Activated CD4-positive, alpha-beta T cell treated with anti-CD3 and anti-CD28 coated beads, Interleukin-2, amount 10 ng/mL, durations not matched to agents 24 days and 14 days (primary cell): Measurements from ENCODE around the gene SOX11. TPM values are rescaled to one million over a fixed set of nuclear protein-coding genes. Genes with fewer than 3 reads are reported as not detected.

Source experiments
- DNase-seq: peaks from one replicate; pipeline ENCODE4 v3.0.0; 2022
- H3K27ac Mint-ChIP-seq: one replicate; pipeline ENCODE4 v1.8.0; 2022; ENCODE audit warnings: mild to moderate bottlenecking, mixed read lengths
- H3K27me3 Mint-ChIP-seq: one replicate; pipeline ENCODE4 v1.8.0; 2022; ENCODE audit warnings: mixed read lengths
- H3K36me3 Mint-ChIP-seq: one replicate; pipeline ENCODE4 v1.8.0; 2022; ENCODE audit warnings: low read depth, mild to moderate bottlenecking, mixed read lengths
- H3K4me1 Mint-ChIP-seq: one replicate; pipeline ENCODE4 v1.8.0; 2021; ENCODE audit warnings: mixed read lengths
- H3K4me3 Mint-ChIP-seq: one replicate; pipeline ENCODE4 v1.8.0; 2022; ENCODE audit warnings: mild to moderate bottlenecking, moderate library complexity, mixed read lengths
- H3K9me3 Mint-ChIP-seq: one replicate; pipeline ENCODE4 v1.8.0; 2021; ENCODE audit warnings: mixed read lengths
- intact Hi-C: fragments of 100-400 bp; cut with micrococcal nuclease; formaldehyde crosslinking; loops from one replicate; pipeline ENCODE4 v1.15.1; 2023
- total RNA-seq: library from RNA; stranded (reverse); gene quantifications from 2 replicates; pipeline ENCODE4 v1.2.3, GENCODE V29; 2022

The SOX11 gene
- total RNA-seq, 1 donor from 2014 or later, result not detected

- Mint-ChIP-seq H3K9me3 (no peaks in the 10 kb centered on the region), H3K27me3 (peaks cover 12% of the 10 kb centered on the region), H3K36me3 (no peaks in the 10 kb centered on the region), H3K4me1 (no peaks in the 10 kb centered on the region), H3K27ac (no peak overlapping the region), H3K4me3 (no peak overlapping the region)
- intact Hi-C loops, result no loop called here
- no peak for DNase-seq
Measured at GRCh38 chr2:5677133-5677532, 15.1 kb upstream of the SOX11 start.

DNA sequence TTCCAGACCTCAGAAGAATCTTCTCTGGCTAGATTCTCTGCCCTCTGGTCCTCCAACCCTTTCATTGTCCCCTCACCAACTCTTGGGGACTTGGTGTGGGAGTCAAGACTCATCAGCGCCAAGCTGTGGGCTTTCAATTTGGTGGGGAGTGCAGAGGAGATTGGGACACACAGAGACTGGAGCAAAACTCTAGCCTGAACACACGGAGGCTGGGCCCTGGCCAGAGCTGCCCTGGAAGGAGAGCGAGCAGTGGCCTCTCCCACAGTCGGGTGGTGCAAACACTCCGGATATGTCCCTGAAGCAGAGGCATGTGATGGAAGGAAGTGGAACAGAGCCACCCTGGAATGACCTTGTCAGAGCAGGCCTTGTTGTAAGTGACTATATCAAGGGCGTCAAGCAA is 8.7 kb upstream of the SOX11 start:
- no peaks in the 10 kb centered on the region for H3K9me3 Mint-ChIP-seq
- no peaks in the 10 kb centered on the region for H3K36me3 Mint-ChIP-seq
- no peaks in the 10 kb centered on the region for H3K27me3 Mint-ChIP-seq
- H3K27ac Mint-ChIP-seq, result no peak overlapping the region
- no peak overlapping the region for H3K4me3 Mint-ChIP-seq
- intact Hi-C loops, result no loop called here
- H3K4me1 Mint-ChIP-seq, result no peaks in the 10 kb centered on the region
- DNase-seq, result no peak

- DNase-seq, result no peak
- Mint-ChIP-seq H3K9me3 (no peaks in the 10 kb centered on the region), H3K4me1 (no peaks in the 10 kb centered on the region), H3K27ac (no peak overlapping the region), H3K36me3 (no peaks in the 10 kb centered on the region), H3K4me3 (no peak overlapping the region), H3K27me3 (peaks cover 14% of the 10 kb centered on the region)
- intact Hi-C loops, result no loop called here
Measured at GRCh38 chr2:5685225-5685624, 7.0 kb upstream of the SOX11 start.

- no peaks in the 10 kb centered on the region for H3K4me1 Mint-ChIP-seq
- peaks cover 6% of the 10 kb centered on the region for H3K9me3 Mint-ChIP-seq
- DNase-seq, result no peak
- H3K27me3 Mint-ChIP-seq, result peaks cover 22% of the 10 kb centered on the region
- H3K36me3 Mint-ChIP-seq, result peaks cover 2% of the 10 kb centered on the region
- no peak overlapping the region for H3K27ac Mint-ChIP-seq
- H3K4me3 Mint-ChIP-seq, result no peak overlapping the region
- intact Hi-C loops, result no loop called here
Measured at GRCh38 chr2:5686068-5686467, 6.1 kb upstream of the SOX11 start.

- Mint-ChIP-seq H3K9me3 (peaks cover 6% of the 10 kb centered on the region), H3K36me3 (peaks cover 3% of the 10 kb centered on the region), H3K4me1 (no peaks in the 10 kb centered on the region), H3K27me3 (peaks cover 24% of the 10 kb centered on the region), H3K27ac (no peak overlapping the region), H3K4me3 (no peak overlapping the region)
- DNase-seq, result no peak
- intact Hi-C loops, result no loop called here
Measured at GRCh38 chr2:5686536-5686935, 5.6 kb upstream of the SOX11 start.

DNA sequence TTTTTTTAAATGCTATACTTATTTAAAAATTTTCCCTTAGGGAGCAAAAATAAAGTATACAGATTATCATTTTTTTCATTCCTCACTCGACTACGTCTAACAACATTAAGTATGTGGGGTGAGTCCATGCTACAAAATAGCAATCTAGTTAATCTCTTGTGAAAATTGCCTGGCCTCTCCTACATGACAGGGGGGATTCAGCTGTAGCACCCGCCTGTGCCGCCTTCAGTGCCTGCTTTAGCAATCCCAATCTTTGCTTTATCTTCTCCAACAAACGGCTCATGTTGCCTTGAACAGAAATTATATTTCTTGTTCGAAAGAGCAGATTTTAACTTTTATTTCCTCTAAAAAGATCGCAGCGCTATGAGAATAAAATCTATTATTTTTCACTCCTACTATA is 2.4 kb upstream of the SOX11 start:
- DNase-seq, result no peak
- no peaks in the 10 kb centered on the region for H3K4me1 Mint-ChIP-seq
- H3K36me3 Mint-ChIP-seq, result peaks cover 9% of the 10 kb centered on the region
- no peak overlapping the region for H3K27ac Mint-ChIP-seq
- no peak overlapping the region for H3K4me3 Mint-ChIP-seq
- intact Hi-C loops, result no loop called here
- H3K27me3 Mint-ChIP-seq, result peaks cover 40% of the 10 kb centered on the region
- peaks cover 9% of the 10 kb centered on the region for H3K9me3 Mint-ChIP-seq

DNA sequence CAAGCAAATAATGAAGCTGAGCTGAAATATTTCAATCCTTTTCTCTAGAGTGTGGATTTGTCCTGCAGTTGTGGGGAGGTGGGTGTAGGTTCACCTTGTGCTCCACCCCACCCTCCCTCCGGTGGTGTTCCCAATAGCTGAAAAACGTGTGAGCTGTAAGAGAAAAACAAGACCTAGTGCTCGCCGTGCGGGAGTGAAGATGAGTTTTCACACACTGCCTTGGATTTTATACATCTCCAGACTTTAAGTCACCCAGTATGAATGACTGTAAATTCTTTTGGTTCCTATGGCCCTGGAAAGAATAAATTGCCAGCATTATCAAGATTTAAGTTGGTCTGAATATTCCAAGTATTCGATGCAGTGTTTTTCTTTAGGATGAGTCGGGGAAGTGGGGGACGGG is 1.9 kb upstream of the SOX11 start:
- no peak for DNase-seq
- Mint-ChIP-seq H3K27me3 (peaks cover 44% of the 10 kb centered on the region), H3K36me3 (peaks cover 9% of the 10 kb centered on the region), H3K4me1 (no peaks in the 10 kb centered on the region), H3K27ac (no peak overlapping the region), H3K4me3 (no peak overlapping the region), H3K9me3 (peaks cover 9% of the 10 kb centered on the region)
- intact Hi-C loops, result no loop called here

DNA sequence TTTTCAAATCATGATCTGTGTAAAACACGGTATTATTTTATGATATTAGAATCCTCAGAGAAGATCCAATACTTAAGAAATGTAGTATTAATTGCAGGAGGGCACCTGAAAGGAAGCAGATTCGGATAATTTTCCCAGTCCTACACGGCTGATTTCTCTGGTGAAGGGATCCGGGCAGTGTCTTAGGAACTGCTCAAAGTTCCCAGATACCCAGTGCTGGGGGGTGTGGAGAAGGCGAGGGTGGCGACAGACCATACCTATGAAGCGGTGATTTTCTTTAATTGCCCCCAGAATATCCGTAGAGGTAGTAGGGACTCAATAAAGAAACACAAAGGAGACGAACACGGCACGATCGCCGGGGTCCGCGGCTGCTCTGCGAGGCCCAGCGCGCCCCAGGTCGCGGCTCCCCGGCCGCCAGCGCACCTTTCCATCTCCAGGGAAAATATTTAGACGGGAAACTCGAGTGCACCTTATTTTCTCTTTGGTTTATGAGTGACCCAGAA is 1.4 kb upstream of the SOX11 start:
- no peak for DNase-seq
- peaks cover 48% of the 10 kb centered on the region for H3K27me3 Mint-ChIP-seq
- peak overlapping the region; percentile 70 for H3K27ac Mint-ChIP-seq
- no peaks in the 10 kb centered on the region for H3K4me1 Mint-ChIP-seq
- peaks cover 9% of the 10 kb centered on the region for H3K9me3 Mint-ChIP-seq
- intact Hi-C loops, result no loop called here
- H3K36me3 Mint-ChIP-seq, result peaks cover 9% of the 10 kb centered on the region
- H3K4me3 Mint-ChIP-seq, result no peak overlapping the region

GRCh38 chr2:5691221-5691984 is 781 bp upstream of the SOX11 start:
- intact Hi-C loops, result no loop called here
- Mint-ChIP-seq H3K27ac (peak overlapping the region; percentile 70), H3K36me3 (peaks cover 9% of the 10 kb centered on the region), H3K4me3 (no peak overlapping the region), H3K9me3 (peaks cover 9% of the 10 kb centered on the region), H3K4me1 (no peaks in the 10 kb centered on the region), H3K27me3 (peaks cover 52% of the 10 kb centered on the region)
- no peak for DNase-seq

- H3K4me3 Mint-ChIP-seq, result no peak overlapping the region
- H3K36me3 Mint-ChIP-seq, result peaks cover 9% of the 10 kb centered on the region
- H3K27ac Mint-ChIP-seq, result peak overlapping the region; percentile 51
- DNase-seq, result no peak
- H3K4me1 Mint-ChIP-seq, result no peaks in the 10 kb centered on the region
- intact Hi-C loops, result no loop called here
- peaks cover 9% of the 10 kb centered on the region for H3K9me3 Mint-ChIP-seq
- peaks cover 57% of the 10 kb centered on the region for H3K27me3 Mint-ChIP-seq
Measured at GRCh38 chr2:5692561-5693286, 540 bp downstream of the SOX11 start.

GRCh38 chr2:5693287-5694201 is 1.4 kb downstream of the SOX11 start:
- no peak overlapping the region for H3K4me3 Mint-ChIP-seq
- H3K9me3 Mint-ChIP-seq, result peaks cover 9% of the 10 kb centered on the region
- H3K36me3 Mint-ChIP-seq, result peaks cover 9% of the 10 kb centered on the region
- H3K27me3 Mint-ChIP-seq, result peaks cover 64% of the 10 kb centered on the region
- peak overlapping the region; percentile 31 for H3K27ac Mint-ChIP-seq
- intact Hi-C loops, result no loop called here
- peak; percentile 58 for DNase-seq
- H3K4me1 Mint-ChIP-seq, result no peaks in the 10 kb centered on the region

- no peak for DNase-seq
- H3K36me3 Mint-ChIP-seq, result peaks cover 9% of the 10 kb centered on the region
- no peak overlapping the region for H3K27ac Mint-ChIP-seq
- peaks cover 9% of the 10 kb centered on the region for H3K9me3 Mint-ChIP-seq
- peaks cover 62% of the 10 kb centered on the region for H3K27me3 Mint-ChIP-seq
- no peaks in the 10 kb centered on the region for H3K4me1 Mint-ChIP-seq
- no peak overlapping the region for H3K4me3 Mint-ChIP-seq
- intact Hi-C loops, result no loop called here
Measured at GRCh38 chr2:5694306-5694705, 2.1 kb downstream of the SOX11 start.

DNA sequence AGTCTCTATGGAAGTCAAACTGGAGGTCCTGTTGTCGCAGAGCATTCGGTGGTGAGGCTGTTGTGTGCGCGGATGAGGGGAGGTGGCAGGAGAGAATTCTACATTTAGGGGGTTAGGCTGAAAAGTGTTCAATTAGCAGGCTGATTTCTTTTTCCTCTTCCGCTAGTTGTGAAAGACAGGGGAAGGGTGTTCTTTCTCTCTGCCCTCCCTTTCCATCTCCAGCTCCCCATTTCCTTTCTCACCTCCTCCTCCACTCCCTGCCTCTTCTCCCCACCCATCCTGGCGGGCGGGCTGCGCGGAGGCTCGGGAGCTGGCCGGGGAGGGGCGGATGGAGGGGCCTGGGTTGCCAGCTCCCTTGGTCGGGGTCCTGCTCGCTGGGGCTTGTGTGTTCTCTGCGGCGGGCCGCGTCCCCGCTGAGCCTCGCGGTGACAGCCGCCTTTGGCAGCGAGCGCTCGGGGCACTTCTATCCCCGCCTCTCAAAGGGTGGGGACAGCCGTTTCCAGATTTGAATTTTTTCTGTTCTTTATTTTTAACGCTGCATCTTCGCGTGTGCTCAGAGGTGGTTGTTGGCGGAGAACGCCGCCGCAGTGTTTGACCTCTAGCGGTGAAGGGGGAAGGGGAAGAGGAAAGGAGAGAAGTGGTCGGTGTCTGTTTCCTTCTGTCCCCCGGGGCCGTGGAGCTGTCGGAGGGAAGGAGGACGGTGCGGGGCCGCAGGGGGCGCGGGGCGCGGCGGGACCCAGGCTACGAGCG is 3.6 kb downstream of the SOX11 start:
- peak overlapping the region; percentile 67 for H3K27ac Mint-ChIP-seq
- no peak for DNase-seq
- H3K27me3 Mint-ChIP-seq, result peaks cover 54% of the 10 kb centered on the region
- no peak overlapping the region for H3K4me3 Mint-ChIP-seq
- intact Hi-C loops, result no loop called here
- H3K9me3 Mint-ChIP-seq, result peaks cover 3% of the 10 kb centered on the region
- peaks cover 9% of the 10 kb centered on the region for H3K36me3 Mint-ChIP-seq
- peaks cover 2% of the 10 kb centered on the region for H3K4me1 Mint-ChIP-seq
